H54 (cell line): ENCODE data around the gene ADGRG7.
A peak's percentile ranks its signal among the peaks of the same experiment; 100 is the strongest.

Experiments
- DNase-seq: peaks from one replicate; pipeline ENCODE4 v3.0.0; 2011; ENCODE audit warnings: low spot score, mixed read lengths; ENCODE audit not compliant: insufficient read length
- FAIRE-seq: peaks from 3 replicates; lab custom pipeline; 2011; peaks lifted over from hg19 to GRCh38; lab: Jason Lieb, UNC
- POLR2A ChIP-seq: IDR thresholded peaks from 2 replicates; pipeline ENCODE4 v1.6.1; 2011; ENCODE audit warnings: low read depth, mild to moderate bottlenecking, low read length

ADGRG7 gene

GRCh38 chr3:100613721-100614390, 4.5 kb downstream of the ADGRG7 start:
- no peak for DNase-seq
- no peak for TF ChIP-seq POLR2A
- FAIRE-seq, result peak; percentile 20

- TF ChIP-seq POLR2A, result no peak
- FAIRE-seq, result no peak
- DNase-seq, result no peak
Measured at GRCh38 chr3:100614941-100615340, 5.5 kb downstream of the ADGRG7 start.

- FAIRE-seq (no peak), DNase-seq (no peak)
- TF ChIP-seq POLR2A, result no peak
Measured at GRCh38 chr3:100615684-100616083, 6.3 kb downstream of the ADGRG7 start.

- FAIRE-seq (no peak), DNase-seq (no peak)
- TF ChIP-seq POLR2A, result no peak
Measured at GRCh38 chr3:100621251-100621650, 11.8 kb downstream of the ADGRG7 start.

- DNase-seq, result no peak
- no peak for TF ChIP-seq POLR2A
- FAIRE-seq, result no peak
Measured at GRCh38 chr3:100627491-100627890, 18.1 kb downstream of the ADGRG7 start.

DNA sequence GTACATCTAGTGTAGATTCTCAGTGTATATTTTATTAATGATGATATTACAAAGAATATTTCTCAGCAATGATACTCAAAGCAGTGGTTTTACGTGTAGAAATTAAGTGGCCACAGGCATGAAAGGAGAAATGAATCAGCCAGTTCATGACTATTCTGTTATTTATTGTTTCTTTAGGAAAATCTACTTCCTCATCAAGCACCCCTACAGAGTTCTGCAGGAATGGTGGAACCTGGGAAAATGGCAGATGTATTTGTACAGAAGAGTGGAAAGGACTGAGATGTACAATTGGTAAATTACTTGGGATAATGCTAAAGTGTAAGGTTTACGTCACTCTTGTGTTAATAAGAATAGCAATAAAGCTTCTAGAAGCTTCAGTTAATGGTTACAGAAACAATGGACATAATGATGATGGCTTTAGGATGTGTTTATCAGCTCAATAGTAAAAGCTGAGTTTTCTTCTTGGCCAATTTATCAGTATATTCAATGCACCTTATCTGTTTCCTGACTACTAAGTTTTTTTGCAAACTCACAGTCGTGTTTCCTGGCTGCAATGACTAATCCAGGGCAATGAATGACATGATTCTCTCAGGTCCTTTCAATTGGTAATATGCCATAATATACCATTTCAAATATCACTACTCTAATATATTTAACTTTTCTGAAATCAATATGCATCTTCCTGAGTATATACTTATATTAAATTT, 20.2 kb downstream of the ADGRG7 start:
- no peak for TF ChIP-seq POLR2A
- FAIRE-seq (peak; percentile 78), DNase-seq (no peak)

DNA sequence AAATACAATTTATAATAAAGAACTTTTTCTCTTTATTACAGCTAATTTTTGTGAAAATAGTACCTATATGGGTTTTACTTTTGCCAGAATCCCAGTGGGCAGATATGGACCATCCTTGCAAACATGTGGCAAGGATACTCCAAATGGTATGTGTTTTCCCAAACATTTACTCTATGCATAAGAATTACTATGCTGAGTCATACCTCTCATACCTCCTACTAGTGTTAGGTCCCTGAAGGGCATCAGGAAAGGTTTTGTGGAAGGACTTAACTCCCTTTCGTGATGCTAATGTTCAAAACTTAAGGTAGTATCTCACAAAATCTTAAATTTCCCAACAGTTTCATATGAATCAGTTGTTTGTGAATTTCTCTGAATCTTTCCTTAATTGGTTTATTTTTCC, 21.3 kb downstream of the ADGRG7 start:
- FAIRE-seq (peak; percentile 6), DNase-seq (no peak)
- TF ChIP-seq POLR2A, result no peak

- no peak for TF ChIP-seq POLR2A
- no peak for FAIRE-seq
- DNase-seq, result no peak
Measured at GRCh38 chr3:100631236-100631635, 21.8 kb downstream of the ADGRG7 start.

GRCh38 chr3:100634493-100635272, 25.3 kb downstream of the ADGRG7 start:
- FAIRE-seq (no peak), DNase-seq (no peak)
- TF ChIP-seq POLR2A, result no peak

DNA sequence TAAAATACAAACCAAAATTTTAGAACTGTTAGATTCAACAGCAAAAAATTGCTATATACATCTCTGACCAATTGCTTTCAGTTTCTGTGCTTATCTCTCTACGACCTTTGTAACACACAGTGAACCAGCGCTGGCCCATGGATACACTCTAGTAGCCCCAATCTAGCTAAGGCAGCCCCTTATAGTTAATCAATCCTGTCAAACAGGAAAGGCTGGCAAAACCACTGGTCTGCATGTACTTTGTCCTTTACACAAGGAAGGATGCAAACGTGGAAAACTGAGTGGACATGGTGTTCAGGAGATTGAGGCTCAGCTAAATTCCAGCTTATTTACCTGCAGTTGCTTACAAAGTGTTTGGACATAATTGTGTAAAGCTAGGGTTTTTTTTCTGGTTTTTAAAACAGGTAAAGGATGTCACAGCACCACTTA, 25.9 kb downstream of the ADGRG7 start:
- no peak for TF ChIP-seq POLR2A
- DNase-seq, result no peak
- FAIRE-seq, result no peak

DNA sequence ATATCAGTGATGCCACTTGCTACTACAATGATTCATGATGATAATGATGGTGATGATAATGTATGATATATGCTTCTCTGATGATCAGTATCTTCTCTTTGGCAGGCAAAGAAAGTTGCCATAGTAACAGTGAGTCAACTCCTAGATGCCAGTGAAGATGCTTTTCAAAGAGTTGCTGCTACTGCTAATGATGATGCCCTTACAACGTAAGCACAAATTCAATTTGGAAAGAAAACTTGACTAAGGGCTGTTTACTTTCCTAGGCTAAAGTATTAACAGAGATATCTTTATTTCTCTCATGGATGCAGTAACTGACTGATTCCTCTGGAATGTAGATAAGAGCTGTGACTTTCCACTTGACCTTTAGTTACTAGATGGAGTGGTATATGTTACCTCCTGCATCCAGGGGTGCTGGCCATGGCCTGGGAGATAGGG, 27.8 kb downstream of the ADGRG7 start:
- FAIRE-seq (no peak), DNase-seq (no peak)
- no peak for TF ChIP-seq POLR2A

DNA sequence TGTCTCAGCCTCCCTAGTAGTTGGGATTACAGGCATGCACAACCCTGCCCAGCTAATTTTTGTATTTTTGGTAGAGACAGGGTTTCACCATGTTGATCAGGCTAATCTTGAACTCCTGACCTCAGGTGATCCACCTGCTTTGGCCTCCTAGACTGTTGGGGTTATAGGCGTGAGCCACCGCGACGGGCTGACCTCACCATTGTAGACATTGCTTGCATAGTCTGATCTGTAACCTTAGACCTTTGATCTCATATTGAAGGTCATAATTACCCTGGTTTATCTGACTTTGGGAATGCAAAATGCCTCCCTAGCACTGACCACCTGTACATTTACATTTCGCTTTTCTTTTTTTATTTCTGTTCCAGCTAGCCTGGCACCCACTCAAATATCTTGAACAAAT, 31.2 kb downstream of the ADGRG7 start:
- TF ChIP-seq POLR2A, result no peak
- DNase-seq, result no peak
- no peak for FAIRE-seq

- no peak for TF ChIP-seq POLR2A
- FAIRE-seq, result no peak
- DNase-seq, result no peak
Measured at GRCh38 chr3:100641471-100642032, 32.2 kb downstream of the ADGRG7 start.

DNA sequence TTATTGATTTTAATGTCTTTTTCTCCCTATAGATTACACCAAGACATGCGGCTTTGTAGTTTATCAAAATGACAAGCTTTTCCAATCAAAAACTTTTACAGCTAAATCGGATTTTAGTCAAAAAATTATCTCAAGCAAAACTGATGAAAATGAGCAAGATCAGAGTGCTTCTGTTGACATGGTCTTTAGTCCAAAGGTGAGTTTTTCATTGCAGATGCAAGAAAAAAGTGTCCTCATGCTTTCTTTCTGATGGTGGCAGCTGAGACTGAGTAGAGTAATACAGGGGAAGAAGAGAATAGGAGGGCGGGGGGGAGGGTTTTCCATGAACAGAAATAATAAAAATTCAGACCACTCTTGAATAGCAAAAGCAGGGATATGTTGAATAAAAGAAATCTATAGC, 36.5 kb downstream of the ADGRG7 start:
- no peak for TF ChIP-seq POLR2A
- DNase-seq (no peak), FAIRE-seq (no peak)
